Measurements from ENCODE around the gene TNFRSF14. TPM values are rescaled to one million over a fixed set of nuclear protein-coding genes. Genes with fewer than 3 reads are reported as not detected.

The TNFRSF14 gene
- 96.9 TPM for polyA plus RNA-seq (2012; ENCODE audit: low read depth, missing spikeins)

DNA sequence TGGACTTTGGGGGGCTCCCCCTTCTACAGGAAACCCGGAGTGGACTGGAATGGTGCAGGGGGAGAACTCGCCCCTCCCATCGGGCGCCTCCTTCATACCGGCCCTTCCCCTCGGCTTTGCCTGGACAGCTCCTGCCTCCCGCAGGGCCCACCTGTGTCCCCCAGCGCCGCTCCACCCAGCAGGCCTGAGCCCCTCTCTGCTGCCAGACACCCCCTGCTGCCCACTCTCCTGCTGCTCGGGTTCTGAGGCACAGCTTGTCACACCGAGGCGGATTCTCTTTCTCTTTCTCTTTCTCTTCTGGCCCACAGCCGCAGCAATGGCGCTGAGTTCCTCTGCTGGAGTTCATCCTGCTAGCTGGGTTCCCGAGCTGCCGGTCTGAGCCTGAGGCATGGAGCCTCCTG, at the start of gene TNFRSF14:
Gene TNFRSF14 (plus strand): TSS at position 95 of the 401 bp plus-strand sequence. CDS start 294 bp downstream, at position 389.
- TF ChIP-seq PAX5 (IDR thresholded peaks at IDR 0.05; ENCODE audit: insufficient read depth, low read length, severe bottlenecking) (no peak), POLR2A (IDR thresholded peaks at IDR 0.05; ENCODE audit: low read depth, low read length) (peak; percentile 66), POU2F2 (IDR thresholded peaks at IDR 0.05; ENCODE audit: low read depth, low read length) (no peak), TAF1 (IDR thresholded peaks at IDR 0.05; ENCODE audit: low read depth, low read length) (peak; percentile 79), POLR2AphosphoS5 (IDR thresholded peaks at IDR 0.05; ENCODE audit: low read depth, low read length) (peak; percentile 21; the same call in 1 of the 2 replicates), SPI1 (IDR thresholded peaks at IDR 0.05; ENCODE audit: low read depth, low read length) (peak; percentile 48)
- peak; percentile 95 for DNase-seq (ENCODE audit: insufficient read length, low spot score)
- FAIRE-seq = no peak

DNA sequence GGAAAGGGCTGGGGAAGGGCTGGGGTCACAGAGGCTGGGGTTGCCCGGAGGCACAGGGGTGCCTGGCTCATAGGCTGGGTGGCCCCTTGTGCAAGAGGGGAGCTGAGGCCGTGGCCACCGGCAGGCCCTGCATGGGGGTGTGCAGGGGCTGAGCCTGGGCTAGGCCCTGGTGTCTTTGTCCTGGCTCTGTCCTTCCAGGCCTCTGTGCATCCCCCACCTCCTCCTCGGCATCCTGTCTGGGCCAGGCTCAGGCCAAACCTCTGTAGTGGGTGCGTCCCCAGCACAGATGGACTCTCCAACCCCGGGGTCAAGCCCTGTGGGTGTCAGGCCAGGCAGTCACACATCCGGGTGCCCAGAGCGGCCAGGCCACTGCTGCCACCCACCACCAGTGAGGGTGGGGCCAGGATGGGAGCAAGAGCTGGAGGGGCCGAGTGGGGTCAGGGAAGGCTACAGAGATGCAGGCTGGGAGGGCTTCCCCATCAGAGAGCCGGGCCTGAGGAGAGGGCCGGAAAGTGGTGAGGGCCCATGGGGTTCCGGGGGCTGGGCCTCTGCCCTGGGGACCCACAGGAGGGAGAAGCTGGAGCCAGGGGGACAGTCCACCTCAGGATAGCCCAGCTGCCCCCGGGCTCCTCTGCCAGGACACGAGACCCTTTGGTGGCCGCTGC, 49.1 kb upstream of the TNFRSF14 start:
- TF ChIP-seq SPI1 (IDR thresholded peaks at IDR 0.05; ENCODE audit: low read depth, low read length) (no peak), PAX5 (IDR thresholded peaks at IDR 0.05; ENCODE audit: insufficient read depth, low read length, severe bottlenecking) (no peak), POU2F2 (IDR thresholded peaks at IDR 0.05; ENCODE audit: low read depth, low read length) (no peak), POLR2AphosphoS5 (IDR thresholded peaks at IDR 0.05; ENCODE audit: low read depth, low read length) (no peak; the same call in 1 of the 2 replicates), POLR2A (IDR thresholded peaks at IDR 0.05; ENCODE audit: low read depth, low read length) (no peak), TAF1 (IDR thresholded peaks at IDR 0.05; ENCODE audit: low read depth, low read length) (no peak)
- FAIRE-seq (no peak), DNase-seq (ENCODE audit: insufficient read length, low spot score) (no peak)

DNA sequence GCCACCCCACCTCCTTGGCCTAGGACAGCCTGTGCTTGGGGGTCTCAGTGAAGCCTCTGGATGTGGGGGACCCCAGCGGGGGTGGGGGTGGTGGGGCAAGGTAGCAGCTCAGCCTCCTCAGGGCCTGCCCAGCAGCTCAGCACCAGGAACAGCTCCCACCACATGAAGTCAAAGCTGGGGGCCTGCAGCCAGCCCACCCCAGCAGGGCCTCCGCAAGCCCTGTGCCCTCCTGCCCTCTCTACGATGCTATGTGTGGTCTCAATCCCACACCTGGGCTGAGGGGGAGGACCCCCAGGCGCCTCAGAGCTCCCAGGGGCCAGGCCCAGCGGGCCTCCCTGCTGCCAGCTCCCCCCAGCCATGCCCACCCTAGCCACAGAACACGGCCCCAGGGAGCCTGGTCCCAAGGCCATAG, 48.4 kb upstream of the TNFRSF14 start:
- DNase-seq (ENCODE audit: insufficient read length, low spot score) (no peak), FAIRE-seq (no peak)
- TF ChIP-seq PAX5 (IDR thresholded peaks at IDR 0.05; ENCODE audit: insufficient read depth, low read length, severe bottlenecking) (no peak), TAF1 (IDR thresholded peaks at IDR 0.05; ENCODE audit: low read depth, low read length) (no peak), POLR2A (IDR thresholded peaks at IDR 0.05; ENCODE audit: low read depth, low read length) (no peak), SPI1 (IDR thresholded peaks at IDR 0.05; ENCODE audit: low read depth, low read length) (no peak), POLR2AphosphoS5 (IDR thresholded peaks at IDR 0.05; ENCODE audit: low read depth, low read length) (no peak), POU2F2 (IDR thresholded peaks at IDR 0.05; ENCODE audit: low read depth, low read length) (no peak)

DNA sequence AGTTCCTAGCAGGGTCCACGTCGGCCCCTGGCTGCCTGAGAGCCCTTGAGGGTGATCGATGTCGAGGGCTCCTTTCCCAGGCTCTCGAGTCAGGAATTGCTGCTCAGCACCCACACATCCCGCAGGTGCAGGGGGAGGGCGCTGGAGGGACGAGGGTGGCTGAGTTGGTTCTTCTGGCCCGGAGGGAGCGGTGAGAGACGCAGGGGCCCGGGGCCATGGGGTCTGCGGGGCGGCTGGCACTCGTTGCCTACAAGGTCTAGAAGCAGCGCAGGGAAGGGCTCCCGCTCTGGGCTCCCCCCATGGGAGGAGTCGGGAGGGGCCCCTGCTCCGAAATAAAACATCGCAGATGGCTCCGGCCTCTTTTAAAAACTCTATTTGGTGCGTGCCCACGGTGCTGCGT, 48.0 kb upstream of the TNFRSF14 start:
- no peak for TF ChIP-seq POLR2AphosphoS5 (IDR thresholded peaks at IDR 0.05; ENCODE audit: low read depth, low read length)
- TF ChIP-seq POU2F2 (IDR thresholded peaks at IDR 0.05; ENCODE audit: low read depth, low read length) = no peak
- no peak for TF ChIP-seq POLR2A (IDR thresholded peaks at IDR 0.05; ENCODE audit: low read depth, low read length)
- TF ChIP-seq TAF1 (IDR thresholded peaks at IDR 0.05; ENCODE audit: low read depth, low read length) = no peak
- TF ChIP-seq SPI1 (IDR thresholded peaks at IDR 0.05; ENCODE audit: low read depth, low read length) = no peak
- TF ChIP-seq PAX5 (IDR thresholded peaks at IDR 0.05; ENCODE audit: insufficient read depth, low read length, severe bottlenecking) = no peak
- FAIRE-seq (no peak), DNase-seq (ENCODE audit: insufficient read length, low spot score) (no peak)

DNA sequence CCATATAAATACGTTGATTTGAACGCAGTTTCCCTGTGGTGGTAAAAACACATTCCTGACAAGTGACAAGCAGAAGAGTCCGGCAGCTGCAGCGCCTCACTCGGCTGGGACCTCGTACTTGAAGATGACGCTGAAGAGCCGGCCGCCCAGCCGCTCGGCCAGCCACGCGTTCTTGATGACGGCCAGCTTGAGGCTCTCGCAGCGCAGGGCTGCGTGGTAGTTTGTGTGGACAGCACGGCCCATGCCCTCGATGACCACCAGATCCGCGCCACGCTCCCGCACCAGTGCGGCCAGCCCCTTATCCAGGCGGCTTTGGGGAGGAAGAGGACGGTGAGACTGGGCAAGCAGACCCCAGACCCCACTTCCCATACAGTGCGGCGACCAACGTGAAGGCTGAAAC, 47.4 kb upstream of the TNFRSF14 start:
- FAIRE-seq = no peak
- TF ChIP-seq TAF1 (IDR thresholded peaks at IDR 0.05; ENCODE audit: low read depth, low read length) = no peak
- TF ChIP-seq PAX5 (IDR thresholded peaks at IDR 0.05; ENCODE audit: insufficient read depth, low read length, severe bottlenecking) = no peak
- TF ChIP-seq SPI1 (IDR thresholded peaks at IDR 0.05; ENCODE audit: low read depth, low read length) = no peak

DNA sequence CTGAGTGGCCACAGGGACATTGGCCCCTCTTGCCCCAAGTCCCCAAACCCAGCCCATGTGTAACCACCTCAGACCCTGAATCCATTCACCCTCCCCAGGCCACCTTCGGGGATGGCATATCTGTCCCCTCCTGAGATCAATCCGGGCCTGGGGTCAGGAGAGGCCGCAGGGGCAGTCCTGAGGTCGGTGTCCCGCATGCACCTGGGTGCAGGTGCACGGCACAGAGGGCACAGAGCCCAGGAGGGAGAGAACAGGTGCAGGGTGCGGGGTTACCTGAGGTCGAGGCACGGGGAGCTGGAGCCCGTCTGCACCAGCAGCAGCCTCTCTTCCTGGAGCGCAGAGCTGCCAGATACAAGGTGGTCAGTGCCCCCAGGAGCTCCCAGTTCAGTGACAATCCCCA, 46.6 kb upstream of the TNFRSF14 start:
- TF ChIP-seq TAF1 (IDR thresholded peaks at IDR 0.05; ENCODE audit: low read depth, low read length) (no peak), POLR2A (IDR thresholded peaks at IDR 0.05; ENCODE audit: low read depth, low read length) (no peak), POLR2AphosphoS5 (IDR thresholded peaks at IDR 0.05; ENCODE audit: low read depth, low read length) (no peak), SPI1 (IDR thresholded peaks at IDR 0.05; ENCODE audit: low read depth, low read length) (no peak), PAX5 (IDR thresholded peaks at IDR 0.05; ENCODE audit: insufficient read depth, low read length, severe bottlenecking) (no peak), POU2F2 (IDR thresholded peaks at IDR 0.05; ENCODE audit: low read depth, low read length) (no peak)
- DNase-seq (ENCODE audit: insufficient read length, low spot score) = no peak
- FAIRE-seq = no peak

More for the DNA sequence above, 47.4 kb upstream of the TNFRSF14 start:
- DNase-seq (ENCODE audit: insufficient read length, low spot score) = no peak

DNA sequence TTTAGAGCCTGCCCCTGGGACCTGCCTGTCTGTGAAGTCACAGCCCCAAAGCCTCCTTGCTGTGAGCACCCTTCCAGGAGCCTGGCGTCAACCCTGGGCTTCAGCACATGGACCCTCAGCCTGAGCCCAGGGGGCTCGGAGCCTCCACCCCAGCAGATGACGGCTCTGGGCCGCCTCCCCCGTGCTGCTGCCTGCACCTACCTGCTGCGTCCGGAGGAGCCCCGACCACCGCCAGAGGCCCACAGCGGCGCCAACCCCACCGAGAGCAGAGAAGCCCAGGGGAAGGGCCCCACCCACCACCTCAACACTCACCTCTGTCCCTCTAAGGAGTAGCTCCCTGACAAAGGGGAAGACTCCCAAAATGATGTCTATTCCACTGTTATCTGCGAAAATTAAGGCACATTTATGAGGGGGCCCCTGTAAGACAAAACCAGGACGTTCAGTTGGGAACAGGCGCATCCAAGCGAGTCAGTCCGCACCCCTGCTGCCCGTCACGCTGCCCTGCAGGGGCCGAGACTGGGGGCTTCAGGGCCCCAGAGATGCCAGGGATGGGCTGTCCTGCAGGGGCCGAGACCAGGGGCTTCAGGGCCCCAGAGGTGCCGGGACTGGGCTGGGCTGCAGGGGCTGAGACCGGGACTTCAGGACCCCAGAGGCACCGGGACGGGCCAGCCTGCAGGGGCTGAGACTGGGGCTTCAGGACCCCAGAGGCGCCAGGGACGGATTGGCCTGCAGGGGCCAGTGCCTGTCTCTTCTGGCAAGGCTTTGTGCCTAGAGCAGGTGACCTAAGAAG, 45.6 kb upstream of the TNFRSF14 start:
- no peak for TF ChIP-seq PAX5 (IDR thresholded peaks at IDR 0.05; ENCODE audit: insufficient read depth, low read length, severe bottlenecking)
- TF ChIP-seq TAF1 (IDR thresholded peaks at IDR 0.05; ENCODE audit: low read depth, low read length) = no peak
- TF ChIP-seq POLR2A (IDR thresholded peaks at IDR 0.05; ENCODE audit: low read depth, low read length) = no peak
- no peak for TF ChIP-seq POU2F2 (IDR thresholded peaks at IDR 0.05; ENCODE audit: low read depth, low read length)
- TF ChIP-seq POLR2AphosphoS5 (IDR thresholded peaks at IDR 0.05; ENCODE audit: low read depth, low read length) = no peak
- no peak for TF ChIP-seq SPI1 (IDR thresholded peaks at IDR 0.05; ENCODE audit: low read depth, low read length)
- FAIRE-seq (no peak), DNase-seq (ENCODE audit: insufficient read length, low spot score) (no peak)

DNA sequence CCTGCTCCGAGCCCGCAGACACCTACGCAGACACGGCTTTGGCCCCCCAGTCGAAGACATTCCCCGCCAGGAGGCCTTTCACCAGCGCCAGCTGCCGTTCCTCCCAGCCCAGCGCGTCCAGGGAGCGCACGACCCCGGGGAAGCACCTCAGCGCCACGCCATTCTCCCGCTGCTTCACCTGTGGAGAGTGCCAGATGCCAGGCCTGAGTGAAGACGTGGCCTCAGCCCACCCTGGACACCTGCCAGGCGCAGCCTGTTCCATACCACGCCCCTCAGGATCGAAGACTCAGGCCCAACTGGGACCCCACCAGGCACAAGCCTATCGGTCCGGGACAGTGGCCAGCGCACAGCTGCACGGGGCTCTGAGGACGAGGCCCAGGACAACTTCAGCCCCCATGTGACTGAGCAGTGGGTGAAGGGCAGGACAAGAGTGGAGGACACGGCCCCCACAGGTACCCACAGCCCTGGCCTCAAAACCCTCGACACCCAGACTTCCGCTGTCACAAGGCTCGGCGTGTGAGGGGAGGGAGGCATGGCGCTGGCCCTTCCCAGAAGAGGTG, 43.2 kb upstream of the TNFRSF14 start:
- no peak for TF ChIP-seq SPI1 (IDR thresholded peaks at IDR 0.05; ENCODE audit: low read depth, low read length)
- TF ChIP-seq POU2F2 (IDR thresholded peaks at IDR 0.05; ENCODE audit: low read depth, low read length) = no peak
- TF ChIP-seq TAF1 (IDR thresholded peaks at IDR 0.05; ENCODE audit: low read depth, low read length) = no peak
- no peak for TF ChIP-seq PAX5 (IDR thresholded peaks at IDR 0.05; ENCODE audit: insufficient read depth, low read length, severe bottlenecking)
- no peak for TF ChIP-seq POLR2A (IDR thresholded peaks at IDR 0.05; ENCODE audit: low read depth, low read length)
- no peak for TF ChIP-seq POLR2AphosphoS5 (IDR thresholded peaks at IDR 0.05; ENCODE audit: low read depth, low read length)
- DNase-seq (ENCODE audit: insufficient read length, low spot score) (no peak), FAIRE-seq (no peak)
